Smooth muscle cell (in vitro differentiated cells): ENCODE results near the gene MAMDC4. TPM values are rescaled to one million over a fixed set of nuclear protein-coding genes. Genes with fewer than 3 reads are reported as not detected.

Source experiments
- DNase-seq: peaks from one replicate; lab custom pipeline; 2025; ENCODE audit not compliant: unreplicated experiment; lab: John Stamatoyannopoulos, UW
- H2AFZ ChIP-seq: fragments of 200-600 bp; sonication (generic); 2 replicates; pipeline ENCODE4 v1.6.0; 2016; ENCODE audit warnings: antibody characterized with exemption, low read depth, mild to moderate bottlenecking
- H3F3A ChIP-seq: fragments of 200-600 bp; sonication (generic); 2 replicates; pipeline ENCODE4 v1.6.0; 2017; ENCODE audit warnings: antibody characterized with exemption, low read depth
- H3K27ac ChIP-seq: fragments of 200-600 bp; sonication (generic); 2 replicates; pipeline ENCODE4 v1.5.1; 2016; ENCODE audit warnings: low read depth, mild to moderate bottlenecking
- H3K27me3 ChIP-seq: fragments of 200-600 bp; sonication (generic); 2 replicates; pipeline ENCODE4 v1.6.1; 2016; ENCODE audit warnings: low read depth, mild to moderate bottlenecking
- H3K36me3 ChIP-seq: fragments of 200-600 bp; sonication (generic); 2 replicates; pipeline ENCODE4 v1.5.1; 2016; ENCODE audit warnings: low read depth
- H3K4me1 ChIP-seq: fragments of 200-600 bp; sonication (generic); 2 replicates; pipeline ENCODE4 v1.5.1; 2016; ENCODE audit warnings: low read depth
- H3K4me2 ChIP-seq: fragments of 200-600 bp; sonication (generic); 2 replicates; pipeline ENCODE4 v1.6.0; 2016; ENCODE audit warnings: mild to moderate bottlenecking
- H3K4me3 ChIP-seq: fragments of 200-600 bp; sonication (generic); 2 replicates; pipeline ENCODE4 v1.5.1; 2016; ENCODE audit warnings: mild to moderate bottlenecking
- H3K79me2 ChIP-seq: fragments of 200-600 bp; sonication (generic); 2 replicates; pipeline ENCODE4 v1.6.0; 2016; ENCODE audit warnings: low read depth, mild to moderate bottlenecking
- H3K9ac ChIP-seq: fragments of 200-600 bp; sonication (generic); 2 replicates; pipeline ENCODE4 v1.6.0; 2016; ENCODE audit warnings: low read depth
- H3K9me3 ChIP-seq: fragments of 200-600 bp; sonication (generic); replicated peaks from 2 replicates; pipeline ENCODE4 v1.5.1; 2016; ENCODE audit warnings: low read depth
- H4K20me1 ChIP-seq: fragments of 200-600 bp; sonication (generic); 2 replicates; pipeline ENCODE4 v1.6.0; 2016; ENCODE audit warnings: low read depth
- WGBS: methylation state at CpG from one replicate; pipeline ENCODE4 v1.1.7; 2016; ENCODE audit warnings: low lambda C conversion rate; 5-methylcytosine and 5-hydroxymethylcytosine counted together
- polyA plus RNA-seq: library from polyadenylated mRNA; unstranded; fragments of >200 nt; fragmentation: Nextera tagmentation; extraction: Ambion mirVana; gene quantifications from 2 replicates; pipeline ENCODE4 v1.2.1, GENCODE V29; 2016
- total RNA-seq: library from RNA; depleted of rRNA; stranded (reverse); fragments of >200 nt; gene quantifications from 2 replicates; pipeline ENCODE4 v1.2.3, GENCODE V29; 2014
- TF ChIP-seq, protein P1 (sequence below): fragments of 200-600 bp; sonication (generic); IDR thresholded peaks from 2 replicates; pipeline ENCODE4 v1.5.1; 2017; ENCODE audit warnings: borderline replicate concordance, mild to moderate bottlenecking, antibody characterized with exemption; ENCODE audit not compliant: insufficient read depth, poor library complexity, severe bottlenecking

Gene MAMDC4
- total and polyA plus RNA-seq, 2 experiments from 2014 or later = 3.8 to 7.5 TPM

DNA sequence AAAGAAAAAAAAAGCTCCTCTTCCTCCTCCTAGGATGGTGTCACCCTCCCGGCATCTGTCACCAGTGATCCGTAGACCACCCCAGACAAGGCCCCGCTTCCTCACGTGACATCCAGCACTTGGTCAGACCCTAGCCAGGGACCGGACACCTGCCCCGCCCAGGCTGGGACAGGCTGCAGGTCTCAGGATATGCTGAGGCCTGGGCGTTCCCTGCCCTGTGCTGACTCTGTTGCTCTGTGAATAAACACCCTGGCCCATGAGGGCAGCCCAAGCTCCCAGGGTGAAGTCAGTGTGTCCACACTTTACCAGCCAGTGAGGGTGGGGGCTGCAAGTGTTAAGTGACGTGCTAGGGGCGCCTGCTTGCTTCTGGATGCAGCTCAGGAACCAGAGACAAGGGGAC is 8.4 kb downstream of the MAMDC4 start:
- Histone ChIP-seq H3K36me3 (no peaks in the 10 kb centered on the region), H4K20me1 (peaks cover 39% of the 10 kb centered on the region), H3K9ac (no peak overlapping the region), H3K27me3 (no peaks in the 10 kb centered on the region), H3K4me3 (no peak overlapping the region), H3K4me2 (no peak overlapping the region), H3K27ac (no peak overlapping the region), H2AFZ (no peak overlapping the region), H3K79me2 (peaks cover 20% of the 10 kb centered on the region), H3K4me1 (no peaks in the 10 kb centered on the region), H3F3A (no peaks in the 10 kb centered on the region), H3K9me3 (no peaks in the 10 kb centered on the region)
- DNase-seq = no peak
- WGBS = 90% methylated on average over 9 of the region's 9 CpGs
- TF ChIP-seq, protein P1, sequence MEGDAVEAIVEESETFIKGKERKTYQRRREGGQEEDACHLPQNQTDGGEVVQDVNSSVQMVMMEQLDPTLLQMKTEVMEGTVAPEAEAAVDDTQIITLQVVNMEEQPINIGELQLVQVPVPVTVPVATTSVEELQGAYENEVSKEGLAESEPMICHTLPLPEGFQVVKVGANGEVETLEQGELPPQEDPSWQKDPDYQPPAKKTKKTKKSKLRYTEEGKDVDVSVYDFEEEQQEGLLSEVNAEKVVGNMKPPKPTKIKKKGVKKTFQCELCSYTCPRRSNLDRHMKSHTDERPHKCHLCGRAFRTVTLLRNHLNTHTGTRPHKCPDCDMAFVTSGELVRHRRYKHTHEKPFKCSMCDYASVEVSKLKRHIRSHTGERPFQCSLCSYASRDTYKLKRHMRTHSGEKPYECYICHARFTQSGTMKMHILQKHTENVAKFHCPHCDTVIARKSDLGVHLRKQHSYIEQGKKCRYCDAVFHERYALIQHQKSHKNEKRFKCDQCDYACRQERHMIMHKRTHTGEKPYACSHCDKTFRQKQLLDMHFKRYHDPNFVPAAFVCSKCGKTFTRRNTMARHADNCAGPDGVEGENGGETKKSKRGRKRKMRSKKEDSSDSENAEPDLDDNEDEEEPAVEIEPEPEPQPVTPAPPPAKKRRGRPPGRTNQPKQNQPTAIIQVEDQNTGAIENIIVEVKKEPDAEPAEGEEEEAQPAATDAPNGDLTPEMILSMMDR = no peak

DNA sequence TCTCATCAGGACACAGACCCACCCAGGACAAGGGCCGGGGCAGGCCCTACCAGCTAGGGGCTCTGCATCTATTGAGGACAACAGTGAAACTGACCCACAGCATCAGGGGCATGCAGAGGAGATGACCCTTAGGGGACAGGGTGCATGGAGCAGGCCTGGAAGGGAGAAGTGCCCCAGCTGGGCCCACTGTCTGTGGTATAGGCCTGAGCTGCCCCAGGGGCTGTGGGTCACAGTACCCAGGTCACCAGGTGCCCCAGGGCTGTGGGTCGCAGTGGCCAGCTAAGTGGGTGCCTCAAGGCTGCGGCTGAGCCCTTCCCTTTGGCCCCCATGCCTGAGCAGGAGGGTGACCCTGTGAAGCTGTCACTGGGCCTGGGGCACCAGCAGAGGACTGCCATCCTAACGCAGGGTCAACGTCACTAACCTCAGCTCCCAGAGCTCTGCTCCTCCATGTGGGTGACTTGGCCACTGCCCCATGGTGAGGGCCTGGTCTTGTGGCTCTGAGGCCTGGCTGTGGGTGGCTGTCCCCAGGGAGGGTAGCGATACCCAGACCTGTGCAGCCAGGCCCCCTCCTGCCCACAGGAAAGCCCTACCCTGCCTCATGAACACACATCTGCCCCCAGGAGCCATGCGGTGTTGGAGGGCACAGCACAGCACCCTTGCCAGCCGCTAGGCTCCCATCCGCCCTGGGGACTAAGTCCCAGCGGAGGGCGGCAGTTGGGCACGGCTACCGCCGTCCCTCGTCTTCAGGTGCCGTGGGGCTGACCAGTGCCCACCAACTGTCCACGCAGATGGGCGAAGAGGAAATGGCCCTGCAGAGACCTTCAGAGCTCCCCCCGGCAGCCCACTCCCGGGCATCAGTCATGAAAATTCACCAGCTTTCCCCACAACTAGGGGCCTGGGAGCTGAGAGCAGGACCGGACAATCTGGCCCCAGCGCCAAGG is 9.1 kb downstream of the MAMDC4 start:
- Histone ChIP-seq H3K79me2 (peaks cover 27% of the 10 kb centered on the region), H3K9ac (no peak overlapping the region), H4K20me1 (peaks cover 39% of the 10 kb centered on the region), H3K4me2 (no peak overlapping the region), H3K9me3 (no peaks in the 10 kb centered on the region), H3K4me3 (no peak overlapping the region), H3F3A (no peaks in the 10 kb centered on the region), H3K4me1 (no peaks in the 10 kb centered on the region), H3K27me3 (no peaks in the 10 kb centered on the region), H3K27ac (no peak overlapping the region), H2AFZ (no peak overlapping the region), H3K36me3 (no peaks in the 10 kb centered on the region)
- no peak for DNase-seq
- TF ChIP-seq, protein P1 = no peak
- 98% methylated on average over 22 of the region's 22 CpGs for WGBS

DNA sequence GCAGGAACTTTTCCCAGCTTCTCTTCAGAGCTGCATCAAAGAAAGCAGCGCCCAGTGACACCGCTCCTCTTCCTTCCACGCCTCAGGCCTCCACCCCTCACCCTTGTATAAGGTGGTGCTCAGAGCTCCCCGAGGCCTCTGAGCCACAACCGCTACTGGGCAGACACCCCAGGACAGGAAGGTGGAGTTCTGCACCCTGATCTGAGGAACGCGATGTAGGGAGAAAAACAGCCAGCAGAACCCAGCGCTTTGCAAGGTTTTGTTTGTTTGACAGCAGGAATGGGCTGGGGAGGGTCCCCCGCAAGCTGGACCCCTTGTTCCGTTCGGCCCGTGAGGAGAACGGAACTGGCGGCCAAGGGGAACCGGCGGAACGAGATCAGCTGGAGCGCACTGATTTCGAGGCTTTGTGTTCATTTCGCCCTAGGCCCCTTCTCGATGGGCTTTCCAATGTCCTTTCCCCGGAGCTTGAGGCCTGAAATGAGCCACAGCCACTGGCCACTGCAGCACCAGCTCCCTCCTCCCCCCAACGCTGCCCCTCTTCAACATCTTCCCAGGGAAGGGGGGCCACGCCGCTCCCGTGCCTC is 9.8 kb downstream of the MAMDC4 start:
- H2AFZ ChIP-seq = no peak overlapping the region
- 92% methylated on average over 26 of the region's 26 CpGs for WGBS
- H3K9ac ChIP-seq = no peak overlapping the region
- H3K27ac ChIP-seq = no peak overlapping the region
- H3K36me3 ChIP-seq = no peaks in the 10 kb centered on the region
- DNase-seq = no peak
- no peaks in the 10 kb centered on the region for H3K27me3 ChIP-seq
- H3F3A ChIP-seq = no peaks in the 10 kb centered on the region
- H3K4me3 ChIP-seq = no peak overlapping the region
- TF ChIP-seq, protein P1 = no peak
- H3K9me3 ChIP-seq = no peaks in the 10 kb centered on the region
- H4K20me1 ChIP-seq = peaks cover 39% of the 10 kb centered on the region
- H3K4me2 ChIP-seq = no peak overlapping the region
- H3K79me2 ChIP-seq = peaks cover 32% of the 10 kb centered on the region
- no peaks in the 10 kb centered on the region for H3K4me1 ChIP-seq
